NCI-H2227 (cell line): ENCODE results near the gene MBD2.

ENCODE experiments used
- DNase-seq: peaks from one replicate; lab custom pipeline; 2025; ENCODE audit not compliant: unreplicated experiment; lab: John Stamatoyannopoulos, UW

MBD2 gene

DNA sequence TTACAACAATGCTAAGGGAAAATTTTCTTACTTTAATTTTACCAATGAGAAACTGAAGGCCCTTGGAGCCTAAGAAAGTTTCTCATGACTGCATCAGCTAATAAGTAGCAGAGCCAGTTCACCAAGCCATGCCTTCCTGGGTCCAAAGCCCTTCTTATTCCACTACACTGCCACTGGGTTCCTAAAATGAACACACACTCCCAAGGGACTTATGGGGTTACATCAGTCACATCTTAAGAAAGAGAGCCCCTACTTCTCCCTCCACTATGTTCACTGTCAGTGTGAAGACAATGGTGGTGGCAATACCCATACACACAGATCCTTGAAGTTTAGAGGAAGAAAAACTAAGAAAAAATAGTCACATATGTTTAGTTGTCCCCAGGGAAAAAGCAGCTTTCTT, 20.6 kb downstream of the MBD2 start:
- no peak for DNase-seq

DNA sequence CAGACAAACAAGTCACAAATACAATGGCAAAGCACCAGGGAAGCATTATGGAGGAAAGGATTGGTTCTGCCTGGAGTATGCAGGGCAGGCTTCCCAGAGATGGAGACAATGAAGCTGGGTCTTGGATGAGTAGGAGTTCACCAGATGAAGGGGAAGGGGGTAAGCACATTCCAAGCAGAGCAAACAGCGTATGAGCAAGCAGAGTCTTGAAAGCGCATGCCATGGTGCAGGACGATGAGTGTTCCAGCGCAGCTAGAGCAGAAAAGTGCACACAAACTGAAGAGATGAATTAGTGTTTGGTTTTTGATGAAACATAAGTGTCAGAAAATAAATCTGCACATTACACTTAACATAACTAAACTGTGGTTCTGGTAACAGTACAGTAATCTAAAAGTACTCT, 21.6 kb downstream of the MBD2 start:
- no peak for DNase-seq

DNA sequence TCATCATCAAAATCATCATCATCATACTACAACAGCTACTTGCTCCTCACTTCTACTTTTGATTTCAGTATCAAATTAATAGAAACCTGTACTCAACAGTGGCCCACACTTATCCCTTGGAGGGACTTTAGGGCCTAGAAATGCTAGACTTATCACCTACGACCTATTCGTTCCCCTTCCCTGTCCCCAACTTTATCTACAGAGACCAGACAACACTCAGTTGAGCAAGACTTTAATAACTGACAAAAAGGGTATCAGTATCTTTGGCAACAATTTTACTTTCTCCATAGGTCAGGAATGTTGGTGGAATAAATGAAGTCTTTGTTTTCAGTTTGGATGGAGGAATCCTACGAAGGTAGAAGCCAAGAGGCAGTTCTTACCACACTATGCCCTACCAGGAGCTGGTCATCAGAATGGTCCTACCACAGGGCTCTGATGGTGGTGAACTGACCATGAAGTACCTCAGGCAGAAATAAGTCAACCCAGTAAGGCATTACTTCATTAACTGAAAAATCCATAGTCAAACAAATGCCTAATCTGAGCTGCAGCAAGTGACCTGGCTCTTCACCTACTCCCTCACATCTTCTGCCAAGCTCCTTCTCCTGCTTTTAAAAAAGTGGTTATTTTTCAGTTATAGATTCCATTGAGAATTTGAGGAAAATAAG, 26.6 kb downstream of the MBD2 start:
- no peak for DNase-seq

DNA sequence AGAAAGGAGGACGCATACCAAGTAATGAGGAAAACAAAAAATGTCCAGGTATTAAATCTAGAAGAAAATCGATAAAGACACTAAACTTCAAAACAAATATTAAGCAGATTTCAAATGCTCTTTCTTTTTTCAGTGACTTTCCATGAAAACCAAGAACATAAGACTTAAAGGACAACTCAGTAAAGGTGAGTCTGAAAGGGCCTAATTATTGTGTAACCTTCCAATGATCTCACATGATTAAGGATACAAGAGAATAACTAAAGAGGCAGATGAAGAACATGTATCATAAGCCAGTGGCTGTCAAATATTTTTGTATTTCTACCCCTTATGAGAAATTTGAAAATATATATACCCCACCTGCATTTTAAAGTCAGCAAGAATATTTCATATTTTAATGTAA, 30.7 kb downstream of the MBD2 start:
- no peak for DNase-seq

DNA sequence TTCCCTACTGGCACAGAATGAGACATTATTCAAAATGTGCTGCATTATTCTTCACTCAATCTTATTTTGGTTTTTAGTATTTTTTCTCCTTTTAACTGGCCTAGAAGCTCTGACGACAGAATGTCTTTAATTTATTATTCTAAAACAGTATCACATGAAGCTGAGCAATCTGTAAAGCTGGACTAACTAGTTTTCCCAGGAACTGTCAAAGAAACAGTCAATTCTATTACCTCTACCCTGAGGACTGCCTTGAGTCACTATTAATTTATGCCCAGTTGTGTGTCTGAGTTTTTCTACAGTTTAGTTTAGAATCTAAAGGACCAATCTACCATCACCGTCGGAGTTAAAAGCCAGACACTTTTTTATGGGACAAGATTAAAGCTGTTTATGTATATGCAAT, 31.6 kb downstream of the MBD2 start:
- DNase-seq: no peak

DNA sequence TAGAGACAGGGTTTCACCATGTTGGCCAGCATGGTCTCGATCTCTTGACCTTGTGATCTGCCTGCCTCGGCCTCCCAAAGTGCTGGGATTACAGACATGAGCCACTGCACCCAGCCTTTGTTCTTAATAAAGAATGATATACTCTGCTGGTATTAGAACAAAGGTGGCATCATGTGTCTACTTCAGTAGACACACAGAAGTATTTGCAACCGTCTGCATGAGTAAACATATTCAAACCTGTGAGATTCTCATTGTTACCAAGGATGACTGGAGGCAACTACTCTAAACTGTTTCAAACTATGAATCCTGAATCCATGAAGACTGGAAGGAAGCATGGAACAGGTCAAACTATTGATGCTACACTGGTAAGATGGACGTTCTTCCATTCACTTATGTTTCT, 32.1 kb downstream of the MBD2 start:
- DNase-seq: no peak

DNA sequence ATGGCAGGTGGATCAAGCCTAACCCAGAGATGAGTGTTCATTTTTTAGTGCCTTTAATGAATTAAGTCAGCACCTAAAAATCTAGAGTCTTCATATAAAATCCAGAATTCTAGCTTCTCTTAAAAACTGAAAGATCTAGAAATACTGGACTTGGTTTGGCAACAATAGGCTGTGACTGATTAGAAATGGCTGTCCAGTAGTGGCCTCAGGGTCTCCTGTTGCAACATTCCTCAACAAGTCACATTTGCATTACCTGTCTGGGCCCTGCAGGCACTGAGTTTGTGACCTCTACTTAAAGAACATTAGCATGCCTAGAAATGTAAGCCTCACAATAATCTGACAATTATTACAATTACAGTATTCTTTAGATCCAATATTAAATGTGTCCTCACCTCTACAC, 33.1 kb downstream of the MBD2 start:
- DNase-seq: no peak

DNA sequence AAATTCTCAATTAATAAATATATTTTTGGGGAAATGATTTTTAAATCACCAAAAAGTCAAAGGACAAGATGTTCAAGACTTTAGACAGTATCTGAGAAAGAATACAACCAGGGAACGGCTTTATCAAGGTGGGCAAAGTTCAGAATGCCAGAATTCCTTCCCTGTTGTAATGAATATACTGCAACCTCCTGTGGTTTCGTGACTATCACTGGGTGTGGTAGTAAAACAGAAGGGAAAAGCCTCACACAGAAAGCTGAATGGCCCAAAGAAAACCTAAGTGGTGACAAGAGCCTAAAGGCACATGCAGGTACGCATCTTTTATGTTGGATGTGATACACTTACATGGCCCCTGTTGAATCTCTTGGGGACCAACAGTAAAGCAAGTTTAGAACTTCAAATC, 37.1 kb downstream of the MBD2 start:
- DNase-seq: no peak

DNA sequence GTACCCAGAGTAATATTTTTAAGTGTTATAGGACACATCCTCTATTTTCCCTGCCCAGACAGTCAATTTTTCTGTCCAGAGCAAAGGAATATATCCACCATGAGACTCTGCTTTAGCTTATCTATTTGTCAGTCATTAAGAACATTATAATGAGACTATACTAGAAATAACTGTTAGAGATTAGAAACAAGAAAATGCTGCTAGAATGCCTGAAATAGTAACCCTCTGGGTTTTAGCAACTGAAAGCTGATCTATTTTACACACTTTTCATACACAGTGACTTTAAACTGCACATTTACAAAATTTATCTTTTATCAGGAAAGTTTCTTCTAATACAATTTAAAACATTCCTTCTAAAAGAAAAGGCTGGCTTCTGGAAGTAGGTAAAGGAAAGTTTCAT, 39.6 kb downstream of the MBD2 start:
- no peak for DNase-seq

DNA sequence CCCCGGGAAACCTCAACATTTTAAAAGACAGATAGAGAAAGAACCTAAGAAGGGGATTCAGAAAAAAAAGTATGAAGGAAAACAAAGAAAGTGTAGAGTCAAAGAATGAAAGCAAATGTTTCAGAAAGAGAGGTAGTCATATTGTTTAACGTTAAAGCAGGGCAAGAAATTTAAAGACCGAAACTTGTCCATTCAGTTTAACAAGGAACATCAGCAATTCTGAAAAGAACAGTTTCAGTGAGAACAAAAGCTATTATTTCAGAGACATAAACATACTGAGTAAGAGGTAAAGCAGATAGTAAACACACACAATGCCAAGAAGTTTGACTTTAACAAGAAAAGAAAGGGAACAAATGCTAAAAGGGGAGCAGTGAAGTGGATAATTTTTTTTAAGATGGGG, 41.1 kb downstream of the MBD2 start:
- DNase-seq: no peak

DNA sequence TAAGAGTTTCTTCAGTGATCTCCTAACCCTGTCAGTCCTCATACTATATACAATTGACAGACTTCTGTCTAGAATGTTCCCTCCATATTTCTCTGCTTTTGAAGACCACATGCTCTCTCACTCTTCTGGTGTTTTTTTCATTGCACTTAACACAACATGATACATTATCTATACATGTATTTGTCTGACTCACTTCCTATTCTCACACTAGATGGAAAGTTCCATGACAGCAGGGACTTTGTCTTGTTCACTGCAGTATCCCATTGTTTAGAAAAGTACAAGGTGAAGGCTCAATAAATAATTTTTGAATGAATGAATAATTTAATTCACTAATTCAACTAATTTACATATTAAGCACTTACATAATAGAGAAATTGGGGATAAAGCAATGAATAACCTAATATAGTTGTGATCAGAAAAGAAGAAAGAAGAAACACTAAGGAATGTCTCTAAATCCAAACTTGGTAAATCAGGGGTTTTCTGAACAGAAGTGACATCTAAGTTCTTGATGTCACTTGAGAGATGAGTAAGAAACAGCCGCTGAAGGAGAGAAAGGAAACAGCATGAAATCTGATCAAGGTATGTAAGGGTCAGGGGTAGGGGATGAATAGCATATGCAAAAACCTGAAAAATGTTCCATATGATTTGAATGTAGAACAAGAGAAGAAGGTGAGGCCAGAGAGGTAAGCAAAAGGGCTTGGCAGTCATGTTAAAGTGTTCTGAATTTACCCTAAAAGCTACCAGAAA, 42.4 kb downstream of the MBD2 start:
- DNase-seq: no peak

DNA sequence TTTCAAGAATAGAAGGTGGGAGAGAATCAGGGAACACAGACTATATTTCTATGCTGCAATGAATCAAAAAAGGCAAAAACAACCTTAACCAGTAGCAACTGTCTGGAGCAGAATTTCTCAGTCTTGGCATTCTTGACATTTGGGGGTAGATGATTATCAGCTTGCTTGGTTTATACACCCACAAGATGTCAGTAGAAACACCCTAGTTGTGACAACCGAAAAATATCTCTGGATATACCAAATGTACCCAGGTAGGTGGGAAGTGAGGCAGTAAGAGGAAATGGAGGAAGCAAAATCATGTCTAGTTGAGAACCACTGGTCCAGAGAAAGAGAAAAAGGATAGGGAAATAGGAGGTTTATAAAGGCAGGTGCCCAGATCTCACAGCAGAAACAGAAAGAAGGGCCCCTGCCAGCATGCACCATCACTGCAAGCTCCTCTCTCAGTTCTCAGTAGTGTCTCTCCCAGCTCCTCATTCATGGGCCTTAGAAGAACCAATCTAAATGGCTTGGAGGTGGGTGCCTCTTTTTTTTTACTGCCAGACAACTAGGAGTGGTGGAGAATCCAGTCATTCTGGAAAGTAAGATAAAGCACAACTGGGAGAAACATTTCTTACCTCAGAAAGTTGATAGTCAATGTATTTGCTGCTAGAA, 50.4 kb downstream of the MBD2 start:
- no peak for DNase-seq

DNA sequence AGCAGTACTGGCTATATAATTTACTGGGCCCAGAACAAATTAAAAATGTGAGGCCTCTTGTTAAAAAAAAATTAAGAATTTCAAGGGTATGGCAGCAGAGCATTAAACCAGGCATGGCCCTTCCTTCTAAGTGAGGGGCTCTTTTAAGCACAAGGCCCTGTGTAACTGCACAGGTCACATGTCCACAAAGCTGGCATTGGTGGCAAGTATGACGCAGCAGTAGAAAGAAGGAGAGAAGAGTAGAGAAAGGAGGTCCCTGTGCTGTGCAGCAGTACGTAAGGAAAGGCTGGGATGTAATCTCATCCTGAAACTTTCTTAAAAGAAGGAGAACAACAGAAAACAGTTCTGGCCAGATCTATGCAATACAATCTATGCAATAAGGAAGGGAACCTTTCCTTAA, 51.2 kb downstream of the MBD2 start:
- no peak for DNase-seq

DNA sequence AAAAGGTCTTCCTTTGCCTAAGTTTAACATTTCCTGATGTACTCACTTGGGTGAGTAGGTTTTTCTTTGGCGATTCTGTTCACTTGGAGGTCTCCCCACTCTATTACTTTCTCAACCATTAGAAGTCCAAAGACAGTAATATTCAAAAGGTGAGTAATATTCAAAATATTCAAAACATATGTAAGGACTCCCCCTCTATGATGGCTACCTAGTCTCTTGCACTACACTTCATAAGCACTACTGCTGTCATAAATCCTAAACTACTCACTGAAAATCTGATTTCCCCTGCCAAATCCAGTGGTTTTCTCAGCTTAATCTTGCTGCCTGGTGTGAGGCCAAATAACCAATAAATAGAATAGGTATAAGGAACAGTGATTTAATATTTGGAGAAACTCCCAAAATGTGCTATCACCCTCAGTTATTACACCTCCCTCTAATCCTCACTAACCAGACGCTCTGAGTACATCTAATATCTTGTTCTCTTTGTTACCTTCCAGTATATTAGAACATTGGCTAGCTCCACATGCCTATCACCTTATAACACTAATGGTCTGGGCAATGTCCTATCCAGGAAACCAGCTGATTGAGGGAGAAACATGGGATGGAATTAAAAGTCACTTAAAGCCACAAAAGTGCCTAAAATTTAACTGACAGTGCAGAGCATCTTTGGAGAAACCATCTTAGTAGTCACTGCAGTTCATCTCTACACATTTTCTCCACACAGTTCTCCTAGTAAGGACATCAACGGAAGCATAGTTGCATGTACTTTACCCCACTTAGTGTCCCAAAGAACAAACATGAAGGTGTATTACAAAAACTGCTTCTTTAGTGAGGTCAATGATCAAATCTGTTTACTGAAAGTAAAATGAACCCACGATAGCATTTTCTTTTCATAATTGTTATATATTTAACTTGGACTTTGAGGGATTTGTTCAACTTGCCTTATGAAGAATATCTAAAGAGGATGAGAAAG, 54.8 kb downstream of the MBD2 start:
- DNase-seq: no peak

DNA sequence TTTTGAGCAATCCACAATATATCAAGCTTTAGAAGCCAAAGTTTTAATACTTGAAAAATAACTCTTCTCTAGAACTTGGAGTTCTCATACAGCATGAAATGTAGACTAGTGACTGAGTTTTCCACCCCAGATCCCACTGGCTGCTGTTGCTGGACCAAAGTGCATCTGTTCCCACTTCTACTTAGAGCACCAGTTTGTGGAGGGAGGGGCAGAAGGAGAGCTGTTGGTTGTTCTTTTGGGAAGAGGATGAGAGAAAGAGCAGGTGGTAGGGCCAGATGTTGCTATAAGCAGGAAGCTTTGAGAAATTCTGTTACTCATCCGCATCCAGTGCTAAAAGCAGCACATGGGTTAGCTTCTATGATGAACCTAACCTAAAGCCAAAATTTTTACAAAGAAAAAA, 59.0 kb downstream of the MBD2 start:
- DNase-seq: no peak

DNA sequence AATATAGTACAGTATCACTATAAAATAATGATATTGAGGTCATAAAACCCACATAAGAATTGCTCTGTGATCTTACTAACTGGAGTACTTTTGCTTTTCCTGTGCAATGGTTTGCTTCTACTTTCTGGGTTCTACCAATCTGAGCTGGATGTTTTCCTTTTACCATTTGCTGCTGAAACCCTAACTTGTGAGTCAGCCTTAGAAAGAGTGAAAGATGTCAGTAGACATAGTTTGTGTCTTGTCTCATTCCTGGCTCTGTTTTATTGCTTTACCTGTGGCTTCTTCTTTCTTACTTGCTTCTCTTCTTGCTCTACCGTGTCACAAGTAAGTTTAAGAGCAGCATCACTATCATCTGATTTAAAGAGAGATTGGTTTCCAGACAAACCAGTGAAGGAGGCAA, 61.0 kb downstream of the MBD2 start:
- no peak for DNase-seq

DNA sequence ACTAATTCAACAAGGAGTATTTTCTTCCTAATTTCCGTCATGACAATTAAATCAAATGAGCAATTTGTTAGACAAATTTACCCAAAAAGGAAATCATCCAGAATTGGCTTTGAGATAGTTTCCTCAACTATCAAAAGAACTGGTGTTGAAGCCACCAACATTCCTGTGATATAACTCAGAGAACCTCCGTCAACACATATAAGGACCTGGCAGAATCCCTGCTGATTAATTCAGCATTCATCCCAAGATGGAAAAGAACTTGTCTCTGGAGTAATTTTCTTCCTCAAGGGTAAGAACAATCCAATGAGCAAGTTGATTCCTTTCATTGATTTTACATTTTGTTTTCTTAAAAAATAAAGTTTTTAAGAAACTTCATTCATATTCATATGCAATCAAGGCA, 62.0 kb downstream of the MBD2 start:
- no peak for DNase-seq

DNA sequence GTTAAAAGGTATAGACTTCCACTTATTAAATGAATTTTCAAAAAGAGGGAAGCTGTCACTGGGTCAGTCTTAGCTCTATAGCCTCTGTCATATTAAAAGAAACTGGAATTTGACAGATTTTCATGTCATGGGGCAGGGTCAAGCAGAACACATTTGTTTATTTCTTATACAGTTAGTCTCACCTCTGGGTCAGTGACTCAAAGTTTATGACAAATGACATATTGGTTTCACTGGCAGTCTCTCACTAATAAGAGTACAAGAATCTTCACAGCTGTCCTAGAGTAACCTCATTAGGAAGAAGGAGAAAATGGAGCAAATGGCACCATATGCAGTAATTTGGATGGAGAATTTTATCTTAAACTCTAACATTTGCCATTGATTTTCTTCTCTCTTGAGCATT, 63.2 kb downstream of the MBD2 start:
- DNase-seq: no peak

DNA sequence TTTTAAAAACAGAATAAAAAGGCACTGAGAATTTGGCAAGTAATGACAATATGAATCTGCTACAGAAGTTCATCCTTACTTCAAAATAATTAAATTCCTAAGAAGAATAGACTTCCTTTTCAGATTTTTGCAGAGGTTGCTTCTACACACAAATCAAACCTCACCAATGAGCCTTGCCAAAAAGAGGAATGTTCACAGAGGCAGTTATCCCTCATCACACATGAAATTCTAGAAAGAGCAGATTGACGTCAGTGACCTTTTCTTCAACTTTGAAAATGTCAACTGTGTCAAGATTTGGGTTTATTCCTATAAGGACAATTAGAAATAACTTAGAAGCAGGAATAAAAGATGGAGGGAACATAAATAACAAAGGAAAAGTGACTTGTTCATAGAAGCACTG, 64.6 kb downstream of the MBD2 start:
- DNase-seq: no peak

DNA sequence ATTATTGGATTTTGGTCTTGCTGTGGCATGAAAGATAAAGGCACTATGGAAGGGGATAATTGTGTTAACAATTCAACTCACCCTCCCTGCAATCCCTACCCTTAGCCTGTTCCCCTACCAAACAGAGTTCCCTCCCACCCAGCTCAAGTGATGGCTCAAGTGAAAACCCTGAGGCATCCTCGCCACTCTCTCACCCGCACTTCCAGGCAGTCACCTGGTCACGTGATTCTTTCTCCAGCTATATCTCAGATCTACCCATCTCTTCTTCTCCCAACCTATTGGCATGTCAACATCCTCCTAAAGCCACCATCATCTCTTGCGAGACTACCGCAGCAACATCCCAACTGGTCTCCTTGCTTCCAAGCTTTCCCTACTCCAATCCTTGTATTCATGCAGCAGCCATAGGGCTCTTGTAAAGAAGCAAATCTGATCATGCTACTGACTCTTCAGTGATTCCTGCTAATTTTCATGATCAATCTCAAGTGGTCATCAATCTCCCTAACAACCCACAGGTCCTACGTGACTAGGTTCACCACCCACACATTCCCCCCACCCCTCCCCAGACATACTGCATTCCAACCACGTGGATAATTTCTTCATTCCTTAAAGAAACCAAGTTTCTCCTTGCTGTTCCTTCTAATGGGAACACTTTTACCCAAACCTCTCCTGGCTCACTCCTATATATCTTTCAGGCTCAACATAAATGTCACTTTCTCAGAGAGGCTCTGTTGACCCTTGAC, 66.7 kb downstream of the MBD2 start:
- DNase-seq: no peak

DNA sequence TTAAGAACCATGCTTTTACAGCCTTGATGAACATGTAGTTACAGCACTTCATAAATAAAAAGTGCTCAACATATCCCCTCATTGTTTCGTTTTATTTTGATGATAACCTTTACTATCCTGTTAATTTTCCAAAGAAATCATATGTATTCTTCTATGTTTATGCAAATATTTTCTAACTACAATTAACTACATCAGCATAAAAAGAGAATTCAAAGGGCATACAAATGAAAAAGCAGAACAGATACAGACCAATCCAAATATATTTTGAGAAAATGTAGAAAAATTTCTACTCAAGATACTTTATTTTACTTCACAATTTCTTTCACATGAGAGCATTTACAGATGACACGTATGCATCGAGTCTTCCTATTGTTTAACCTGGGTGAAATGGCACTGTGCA, 69.1 kb downstream of the MBD2 start:
- no peak for DNase-seq
